Cardiac septum (tissue), 1 donor: ENCODE data around the gene CACNA1B. TPM values are rescaled to one million over a fixed set of nuclear protein-coding genes. Genes with fewer than 3 reads are reported as not detected.

ENCODE experiments used
- DNase-seq: peaks from one replicate; pipeline ENCODE4 v3.0.0-alpha.2; 2020; ENCODE audit warnings: low spot score
- intact Hi-C: fragments of 100-400 bp; cut with DNase I; formaldehyde crosslinking; loops from one replicate; pipeline ENCODE4 v1.14.0; 2022
- total RNA-seq: library from RNA; stranded (reverse); fragmentation: NEBNext Ultra II Directional; extraction: Animal tissue kit (Norgen Biotek cat#: 25700); gene quantifications from one replicate; pipeline ENCODE4 v1.2.1, GENCODE V29; 2021
- donor health status: DM: no; HTN: no; CAD: no.

Gene CACNA1B
- total RNA-seq, 1 donor from 2014 or later = 0.70 TPM

DNA sequence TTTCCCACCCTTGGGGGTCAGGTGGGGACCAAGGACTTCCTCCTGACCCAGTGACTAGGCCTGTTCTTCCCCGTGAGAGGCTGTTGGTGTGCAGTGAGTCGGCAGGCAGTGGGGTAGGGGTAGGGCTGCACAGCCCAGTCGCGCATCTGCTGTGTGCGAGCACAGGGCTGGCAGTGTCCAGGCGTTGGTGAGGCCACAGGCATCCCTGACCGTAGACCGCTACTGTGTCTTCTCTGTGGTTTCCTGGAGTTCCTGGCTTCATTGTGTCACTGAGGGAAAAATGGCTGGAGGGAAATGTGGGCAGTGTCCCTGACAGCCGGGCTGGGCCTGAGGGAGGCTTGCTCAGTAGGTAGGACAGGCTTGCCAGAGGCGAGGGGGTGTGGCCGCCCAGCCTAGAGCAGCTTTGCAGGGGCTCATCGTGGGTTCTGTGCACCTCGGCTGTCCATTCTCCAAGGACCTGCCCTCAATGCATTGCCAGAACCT lies 95.4 kb downstream of the CACNA1B start:
- intact Hi-C loops = no loop called here
- peak; percentile 54 for DNase-seq

DNA sequence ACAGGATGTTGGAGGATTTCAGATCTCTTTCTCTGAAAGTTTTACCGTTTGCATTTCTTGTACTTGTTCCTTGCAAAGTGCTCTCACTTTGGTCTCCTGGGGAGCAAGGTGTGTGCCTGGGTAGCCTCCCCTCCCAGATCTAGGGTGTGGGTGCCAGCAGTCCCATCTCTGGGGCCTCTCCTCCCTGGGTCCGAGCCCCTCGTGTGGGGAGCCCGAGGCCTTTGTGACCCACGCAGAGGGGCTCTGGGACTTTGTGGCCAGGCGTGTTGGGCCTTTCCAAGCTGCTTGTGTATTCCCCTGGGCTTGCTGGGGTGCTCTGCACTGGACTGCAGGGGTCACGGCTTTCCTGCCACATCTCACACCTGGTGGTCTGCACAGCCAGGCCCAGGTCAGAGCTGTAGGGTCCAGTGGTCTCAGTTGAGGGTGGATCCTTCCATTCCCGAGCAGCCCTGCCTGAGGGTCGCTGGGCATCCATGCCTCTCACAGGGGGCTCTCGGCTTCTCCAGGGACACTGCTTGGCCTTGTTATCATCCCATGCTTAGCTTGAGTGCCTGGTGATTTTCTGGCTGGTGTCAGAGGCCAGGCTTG lies 96.3 kb downstream of the CACNA1B start:
- intact Hi-C loops = no loop called here
- peak; percentile 46 for DNase-seq

DNA sequence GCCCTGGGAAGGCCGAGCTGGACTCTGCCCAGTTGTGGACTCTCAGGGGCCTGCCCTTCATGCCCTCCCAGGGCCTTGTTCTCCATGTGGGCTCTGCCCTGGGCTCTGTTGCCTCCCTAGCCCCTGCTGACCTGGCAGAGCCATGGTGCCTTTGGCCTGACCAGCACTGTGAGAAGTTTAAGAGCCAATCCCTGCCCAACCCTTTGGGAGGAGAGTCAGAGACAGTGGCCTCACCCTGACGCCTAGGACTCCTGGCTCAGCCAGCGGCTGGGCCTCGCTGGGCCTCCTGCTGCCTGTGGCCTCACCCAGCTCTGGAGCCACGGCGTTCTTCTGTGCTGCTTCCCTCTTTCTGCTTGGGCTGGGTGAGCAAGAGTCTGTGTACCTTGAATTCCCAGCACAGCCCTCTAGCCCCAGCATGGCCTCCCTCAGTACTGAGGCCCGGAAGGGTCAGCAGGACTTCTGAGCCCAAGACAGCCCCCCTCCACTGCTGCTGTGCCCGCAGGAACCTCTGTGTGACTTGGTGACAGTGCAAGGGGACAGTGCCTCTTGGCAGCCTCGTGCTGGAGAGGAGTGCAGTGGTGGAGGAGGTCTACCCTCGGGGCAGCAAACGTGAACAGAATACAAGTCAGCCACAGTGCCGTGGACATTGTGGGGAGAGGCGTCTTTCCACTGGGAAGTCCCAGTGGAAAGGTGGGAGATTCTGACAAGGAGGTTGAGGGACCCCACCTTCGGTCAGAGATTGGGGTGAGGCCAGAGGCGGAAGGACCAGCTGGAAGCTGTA lies 97.4 kb downstream of the CACNA1B start:
- intact Hi-C loops = no loop called here
- peak; percentile 63 for DNase-seq

DNA sequence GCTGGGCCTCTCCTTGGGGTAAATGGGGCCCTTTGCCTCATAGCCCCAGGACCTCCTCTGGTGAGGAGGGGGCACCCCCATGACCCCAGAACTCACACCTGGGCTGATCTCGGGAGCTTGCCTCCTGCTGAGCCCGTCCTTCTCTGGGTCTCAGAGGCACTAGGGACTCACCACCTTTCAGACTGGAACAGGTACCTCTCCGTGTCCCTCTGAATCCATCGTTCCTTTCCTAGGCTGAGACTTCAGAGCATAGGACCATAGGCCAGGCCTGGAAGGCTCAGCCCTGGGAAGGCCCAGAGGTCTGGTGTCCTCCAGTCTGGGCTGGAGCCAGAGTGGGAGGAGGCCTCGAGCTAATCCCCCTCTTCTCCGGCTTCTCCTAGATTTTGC lies 97.9 kb downstream of the CACNA1B start:
- intact Hi-C loops = no loop called here
- no peak for DNase-seq

DNA sequence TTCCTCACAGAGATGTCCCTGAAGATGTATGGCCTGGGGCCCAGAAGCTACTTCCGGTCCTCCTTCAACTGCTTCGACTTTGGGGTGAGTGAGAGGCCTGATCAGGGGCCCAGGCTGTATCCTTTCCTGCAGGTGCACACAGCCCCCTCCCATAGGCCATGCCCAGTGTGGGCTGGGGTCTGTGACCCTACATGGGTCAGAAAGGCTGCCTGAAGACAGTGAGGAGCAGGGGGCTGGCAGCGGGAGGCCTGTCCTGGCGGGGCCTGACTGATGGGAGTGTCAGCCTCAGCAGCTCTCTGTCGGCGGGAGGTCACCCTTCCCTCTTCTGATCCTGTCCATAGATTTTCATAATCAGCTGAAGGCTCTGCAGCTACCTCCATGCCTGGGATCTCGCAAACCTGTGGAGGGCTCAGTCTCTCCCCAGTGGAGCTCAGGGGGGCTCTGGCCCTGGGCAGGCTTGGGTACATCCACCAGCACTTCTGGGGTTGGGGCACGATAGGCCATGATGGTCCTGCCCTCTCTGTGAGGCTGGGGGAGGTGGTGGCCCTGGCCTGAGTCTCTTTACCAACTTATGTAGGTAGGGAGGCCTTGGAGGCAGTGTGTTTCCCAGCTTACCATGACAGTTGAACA lies 98.5 kb downstream of the CACNA1B start:
- peak; percentile 47 for DNase-seq
- intact Hi-C loops = no loop called here

DNA sequence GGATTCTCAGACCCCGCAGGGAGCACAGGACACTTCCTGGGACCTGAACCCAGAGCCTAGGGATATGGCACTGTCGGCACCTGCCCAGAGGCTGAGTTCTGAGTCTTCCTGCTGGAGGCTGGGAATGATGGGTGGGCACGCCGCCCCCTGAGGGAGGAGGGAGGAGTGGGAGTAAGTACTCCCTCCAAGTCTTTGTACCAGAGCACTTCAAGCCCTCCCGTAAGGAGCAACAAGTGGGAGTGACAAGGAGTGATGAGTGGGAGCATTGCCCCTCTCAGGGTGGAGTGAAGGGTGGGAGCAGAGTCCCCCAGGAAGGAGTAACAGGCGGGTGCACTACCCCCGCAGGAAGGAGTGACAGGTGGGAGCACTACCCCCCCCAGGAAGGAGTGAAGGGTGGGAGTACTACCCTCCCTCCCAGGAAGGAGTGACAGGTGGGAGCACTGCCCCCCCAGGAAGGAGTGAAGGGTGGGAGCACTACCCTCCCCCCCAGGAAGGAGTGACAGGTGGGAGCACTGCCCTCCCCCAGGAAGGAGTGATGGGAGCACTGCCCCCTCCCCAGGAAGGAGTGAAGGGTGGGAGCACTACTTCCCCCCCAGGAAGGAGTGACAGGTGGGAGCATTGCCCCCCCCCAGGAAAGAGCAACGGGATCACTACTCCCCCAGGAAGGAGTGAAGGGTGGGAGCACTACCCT lies 100.1 kb downstream of the CACNA1B start:
- DNase-seq = no peak
- intact Hi-C loops = no loop called here

DNA sequence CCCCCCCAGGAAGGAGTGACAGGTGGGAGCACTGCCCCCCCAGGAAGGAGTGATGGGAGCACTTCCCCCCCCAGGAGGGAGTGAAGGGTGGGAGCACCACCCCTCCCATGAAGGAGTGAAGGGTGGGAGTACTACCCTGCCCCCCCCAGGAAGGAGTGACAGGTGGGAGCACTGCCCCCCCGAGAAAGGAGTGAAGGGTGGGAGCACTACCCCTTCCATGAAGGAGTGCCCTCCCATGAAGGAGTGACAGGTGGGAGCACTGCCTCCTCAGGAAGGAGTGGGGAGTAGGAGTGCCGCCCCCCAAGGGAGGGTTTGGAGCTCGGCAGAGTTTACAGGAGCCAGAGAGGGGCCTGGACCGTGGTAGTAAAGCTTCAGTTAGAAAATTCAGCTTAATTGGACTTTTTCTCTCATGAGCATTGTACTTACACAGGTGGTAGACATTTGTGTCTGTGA lies 100.7 kb downstream of the CACNA1B start:
- DNase-seq = no peak
- intact Hi-C loops = no loop called here

DNA sequence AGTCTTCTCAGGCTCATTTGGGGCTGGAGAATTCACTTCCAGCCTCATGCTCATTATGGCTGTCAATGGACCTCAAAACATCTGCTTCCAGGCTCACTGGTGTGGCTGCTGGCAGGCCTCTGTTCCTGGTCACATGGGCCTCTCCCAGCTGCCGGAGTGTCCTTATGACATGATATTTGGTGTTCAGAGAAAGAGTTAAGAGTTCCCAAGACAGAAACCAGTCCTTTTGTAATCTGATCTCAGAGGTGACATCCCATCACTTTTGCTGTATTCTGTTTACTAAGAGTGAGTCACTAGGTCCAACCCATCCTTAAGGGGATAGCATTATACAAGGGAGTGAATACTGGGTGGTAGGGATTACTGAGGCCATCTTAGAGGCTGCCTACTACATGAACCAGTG lies 104.6 kb downstream of the CACNA1B start:
- intact Hi-C loops = no loop called here
- no peak for DNase-seq

DNA sequence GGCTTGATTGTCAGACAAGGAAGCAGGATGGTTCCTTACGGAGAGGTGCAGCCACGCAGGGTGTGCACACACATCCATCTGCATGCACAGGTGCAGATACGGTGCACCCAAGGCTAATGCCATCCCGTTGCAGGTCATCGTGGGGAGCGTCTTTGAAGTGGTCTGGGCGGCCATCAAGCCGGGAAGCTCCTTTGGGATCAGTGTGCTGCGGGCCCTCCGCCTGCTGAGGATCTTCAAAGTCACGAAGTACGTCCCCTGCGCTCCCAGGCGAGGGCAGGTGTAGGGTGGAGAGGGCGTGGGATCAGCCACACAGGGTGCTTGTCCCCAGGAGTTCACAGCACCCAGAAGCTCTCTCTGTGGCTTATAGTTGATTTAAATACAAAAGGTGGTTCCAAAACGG lies 106.4 kb downstream of the CACNA1B start:
- DNase-seq = no peak
- intact Hi-C loops = no loop called here

DNA sequence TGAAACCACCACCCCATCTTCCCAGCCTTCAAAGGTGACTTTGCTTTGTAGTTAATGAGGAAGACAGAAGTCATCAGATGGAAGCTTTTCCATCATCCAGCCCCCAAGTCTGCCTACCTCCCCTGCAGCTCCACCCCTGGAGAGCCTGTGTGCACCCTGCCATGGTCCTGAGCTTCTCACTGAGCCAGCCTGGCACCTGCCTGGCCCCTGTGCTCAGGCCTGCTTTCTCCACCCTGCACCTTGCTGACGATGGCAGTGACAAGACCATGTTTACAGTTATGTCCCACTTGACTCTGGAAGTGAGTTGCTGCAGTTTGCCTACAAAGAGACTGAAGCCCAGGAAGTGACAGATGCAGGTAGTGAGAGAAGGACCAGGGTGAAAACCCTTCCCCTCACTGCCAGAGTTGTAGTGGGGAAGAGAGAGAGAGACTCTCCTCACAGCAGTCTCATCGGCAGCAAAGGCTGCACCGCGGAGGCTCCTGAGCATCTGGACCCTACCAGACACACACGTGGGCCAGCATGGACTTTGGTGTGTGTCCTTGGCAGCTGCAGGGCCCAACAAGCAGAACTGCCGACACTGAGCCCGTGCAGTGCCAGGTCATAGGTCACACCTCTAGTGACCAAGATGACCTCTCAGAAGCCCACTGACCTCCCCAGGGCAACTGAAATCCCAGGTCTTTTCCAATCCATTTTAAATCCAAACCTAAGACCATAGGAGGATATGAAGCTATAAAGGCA lies 107.1 kb downstream of the CACNA1B start:
- peak; percentile 33 for DNase-seq
- intact Hi-C loops = no loop called here

DNA sequence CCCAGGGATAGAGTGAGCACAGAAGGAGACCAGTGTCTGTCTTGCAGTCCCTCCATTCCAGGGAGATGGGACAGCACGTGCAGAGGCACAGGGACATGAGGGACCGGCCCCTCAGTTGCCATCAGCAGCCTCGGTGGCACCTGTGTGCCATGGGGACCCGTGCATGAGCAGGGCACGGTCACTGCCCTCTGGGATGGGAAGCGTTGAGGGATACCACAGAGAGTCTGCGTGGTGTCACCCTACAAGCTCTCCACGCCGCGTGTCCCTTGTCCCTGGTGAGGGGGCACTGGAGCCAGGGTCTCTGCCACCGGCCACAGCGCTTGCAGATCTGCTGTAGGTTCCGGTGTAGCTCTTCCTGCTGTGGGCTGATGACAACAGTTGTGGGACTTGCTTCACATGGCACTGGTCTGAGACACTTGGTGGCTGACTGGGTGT lies 108.1 kb downstream of the CACNA1B start:
- intact Hi-C loops = no loop called here
- DNase-seq = peak; percentile 63

DNA sequence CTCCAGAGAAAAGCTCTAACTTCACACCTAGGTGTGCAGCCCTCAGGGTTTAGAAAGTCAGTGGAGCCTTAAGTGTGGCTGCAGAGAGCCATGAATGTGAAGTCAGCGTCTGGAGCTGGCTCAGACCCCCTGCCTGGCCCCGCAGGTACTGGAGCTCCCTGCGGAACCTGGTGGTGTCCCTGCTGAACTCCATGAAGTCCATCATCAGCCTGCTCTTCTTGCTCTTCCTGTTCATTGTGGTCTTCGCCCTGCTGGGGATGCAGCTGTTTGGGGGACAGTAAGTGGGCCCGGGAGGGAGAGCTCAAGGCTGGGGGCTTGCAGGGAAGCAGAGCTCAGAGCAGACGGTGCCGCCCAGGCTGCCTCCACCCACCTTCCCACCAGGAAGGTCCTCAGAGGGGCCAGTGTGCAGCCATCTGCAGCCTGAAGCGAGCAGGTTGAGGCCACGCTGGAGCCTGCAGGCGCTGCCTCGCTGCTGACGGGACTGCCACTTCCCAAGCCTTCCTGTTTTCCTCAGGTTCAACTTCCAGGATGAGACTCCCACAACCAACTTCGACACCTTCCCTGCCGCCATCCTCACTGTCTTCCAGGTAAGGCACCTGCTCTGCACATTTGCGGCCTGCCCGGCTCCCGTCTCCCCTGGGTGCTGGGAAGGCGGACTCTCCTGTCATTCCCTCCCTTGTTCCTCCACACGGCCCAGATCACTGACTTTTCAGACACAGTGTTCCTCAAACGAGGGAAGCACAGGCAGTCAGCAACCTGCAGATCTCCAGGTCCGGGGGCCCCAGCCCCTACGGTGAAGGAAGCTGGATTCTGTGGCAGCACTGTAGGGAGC lies 108.9 kb downstream of the CACNA1B start:
- intact Hi-C loops = no loop called here
- DNase-seq = peak; percentile 38

DNA sequence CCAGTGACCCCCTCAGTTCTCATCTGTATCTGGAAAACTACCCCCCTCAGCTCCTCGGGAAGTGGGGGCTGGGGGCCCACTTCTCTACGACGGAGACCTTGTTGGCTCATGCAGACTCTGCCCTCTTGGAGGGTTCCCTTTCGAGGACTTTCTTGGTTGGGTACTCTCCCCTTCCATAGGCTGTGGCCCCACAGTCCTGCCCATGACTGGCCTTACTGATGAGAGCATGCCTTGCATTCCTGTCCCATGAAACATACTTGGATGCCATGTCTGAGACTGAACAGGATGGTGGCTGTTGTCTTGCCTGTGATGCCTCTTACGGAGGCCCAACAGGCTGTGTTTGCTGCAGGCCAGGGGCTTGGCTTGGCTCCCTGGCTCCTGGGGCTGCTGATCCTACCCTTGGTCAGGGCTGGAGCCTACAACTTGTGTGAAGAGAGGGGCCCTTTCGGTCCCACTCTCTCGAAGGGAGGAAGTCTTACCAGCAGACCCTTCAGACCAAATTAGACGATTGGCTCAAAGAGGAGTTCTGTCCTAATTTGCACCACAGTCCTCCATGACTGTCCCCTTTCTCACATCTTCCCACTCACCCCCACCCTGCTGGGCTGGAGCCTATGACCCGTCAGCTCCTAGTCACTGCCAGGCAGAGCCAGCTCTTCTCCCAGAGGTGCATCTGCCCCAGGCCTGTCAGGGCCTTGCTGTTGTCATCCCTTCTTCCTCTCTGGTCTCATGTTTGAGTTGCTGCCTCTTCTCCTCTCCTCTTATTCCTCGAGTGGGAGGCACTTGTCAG lies 109.9 kb downstream of the CACNA1B start:
- peak; percentile 57 for DNase-seq

DNA sequence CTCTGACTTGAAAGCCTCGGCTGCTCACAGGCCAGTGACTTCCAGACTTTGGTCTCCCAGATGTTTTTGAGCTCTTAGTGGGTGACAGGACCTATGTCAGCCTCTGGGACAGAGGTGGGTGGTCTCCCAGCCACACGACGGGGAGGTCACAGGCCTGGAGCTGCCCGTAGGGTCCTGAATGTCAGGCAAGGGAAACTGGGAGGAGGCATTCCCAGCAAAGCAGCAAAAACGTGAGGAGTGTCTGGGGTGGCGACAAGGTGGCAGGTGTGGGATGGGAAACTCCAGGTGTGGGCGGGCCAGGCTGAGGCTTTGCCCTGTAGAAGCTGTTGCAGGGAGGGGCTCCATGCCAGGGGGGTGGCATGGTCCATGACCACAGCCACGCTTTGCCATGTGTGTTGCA lies 110.5 kb downstream of the CACNA1B start:
- intact Hi-C loops = no loop called here
- peak; percentile 61 for DNase-seq

More for the DNA sequence above, 109.9 kb downstream of the CACNA1B start:
- intact Hi-C loops = no loop called here

DNA sequence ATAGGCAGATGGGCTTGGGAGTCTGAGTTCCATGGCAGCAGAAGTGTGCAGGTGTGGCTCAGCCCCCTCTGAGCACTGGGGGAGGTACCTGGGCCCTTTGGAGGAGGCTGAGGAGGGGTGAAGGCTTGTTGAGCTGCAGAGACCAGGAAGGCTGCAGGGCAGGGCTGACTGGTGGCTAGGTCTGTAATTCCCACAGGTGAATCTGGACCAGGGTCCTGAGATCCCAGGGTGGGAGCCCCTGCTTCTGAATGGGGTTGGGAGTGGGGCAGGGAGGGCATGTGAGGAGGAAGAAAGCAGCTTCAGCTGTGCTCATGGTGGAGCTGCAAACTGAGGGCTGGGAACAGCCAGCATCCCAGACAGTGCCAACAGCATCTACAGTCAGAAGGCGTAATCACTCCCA lies 111.1 kb downstream of the CACNA1B start:
- DNase-seq = peak; percentile 57

DNA sequence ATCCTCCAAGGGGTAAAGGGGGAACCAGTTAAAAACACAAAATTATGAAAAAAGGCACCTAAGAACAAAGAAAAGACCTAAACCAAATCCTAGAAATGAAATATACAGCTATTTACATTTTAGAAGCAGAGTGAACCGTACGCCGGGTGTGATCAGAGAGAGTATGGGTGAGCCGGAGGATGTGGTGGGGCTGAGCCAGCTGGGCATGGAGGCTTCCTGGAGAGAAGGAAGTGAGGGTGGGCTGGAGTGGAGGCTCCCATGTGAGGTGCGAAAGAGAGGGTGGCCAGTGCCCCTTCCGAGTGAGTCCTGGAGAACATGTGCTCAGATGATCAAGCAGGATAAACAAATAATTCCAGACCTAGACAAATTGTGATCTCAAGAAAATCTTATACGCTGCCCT lies 111.6 kb downstream of the CACNA1B start:
- DNase-seq = peak; percentile 24
- intact Hi-C loops = no loop called here

More for the DNA sequence above, 111.1 kb downstream of the CACNA1B start:
- intact Hi-C loops = no loop called here

DNA sequence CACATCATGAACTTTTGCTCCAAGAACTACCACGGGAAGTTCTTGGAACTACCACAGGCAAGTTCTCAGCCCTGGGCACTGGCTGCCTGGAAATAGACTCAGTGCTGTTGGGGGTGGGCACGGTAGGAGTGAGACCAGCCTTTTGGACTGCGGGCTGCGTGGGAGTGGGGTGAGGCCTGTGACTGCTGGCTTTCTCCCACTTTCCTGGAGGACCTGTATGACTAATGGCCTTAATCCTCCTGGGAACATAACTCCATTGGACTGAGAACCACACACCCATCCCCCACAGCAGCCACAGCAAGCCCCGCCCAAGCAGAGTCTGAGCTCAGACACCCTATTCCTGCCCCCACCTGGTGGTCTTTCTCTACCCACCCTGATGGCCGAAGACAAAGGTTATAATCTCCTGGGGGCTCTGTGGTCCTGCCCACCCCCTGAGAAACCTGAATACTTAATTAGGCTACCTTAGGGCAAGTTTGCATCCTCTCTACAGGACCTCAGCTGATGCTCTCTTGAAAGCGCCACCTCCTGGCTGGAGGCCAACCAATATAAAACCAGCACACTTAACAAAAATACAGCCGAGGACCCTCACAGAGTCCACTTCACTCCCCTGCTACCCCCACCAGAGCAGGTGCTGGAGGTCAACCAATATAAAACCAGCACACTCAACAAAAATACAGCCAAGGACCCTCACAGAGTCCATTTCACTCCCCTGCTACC lies 112.6 kb downstream of the CACNA1B start:
- intact Hi-C loops = no loop called here
- peak; percentile 51 for DNase-seq
